Skin of body (tissue), 2 donors: ENCODE data around the gene TMEM213. TPM values are rescaled to one million over a fixed set of nuclear protein-coding genes. Genes with fewer than 3 reads are reported as not detected.

Experiments used
- DNase-seq: peaks from one replicate; lab custom pipeline; 2025; lab: John Stamatoyannopoulos, UW
- total RNA-seq: library from RNA; depleted of rRNA; stranded (reverse); fragments of >200 nt; gene quantifications from one replicate; pipeline ENCODE4 v1.2.3, GENCODE V29; 2014

TMEM213 gene
- total RNA-seq, 1 donor from 2014 or later: not detected

- DNase-seq: no peak
Observed at GRCh38 chr7:138842111-138842510, 44.3 kb downstream of the TMEM213 start.

GRCh38 chr7:138843632-138844580 is 46.1 kb downstream of the TMEM213 start:
- DNase-seq: no peak

GRCh38 chr7:138845711-138846110 is 47.9 kb downstream of the TMEM213 start:
- DNase-seq: no peak

- no peak for DNase-seq
Observed at GRCh38 chr7:138848056-138848980, 50.5 kb downstream of the TMEM213 start.

GRCh38 chr7:138849701-138850100 is 51.9 kb downstream of the TMEM213 start:
- DNase-seq: no peak

GRCh38 chr7:138852469-138852868 is 54.7 kb downstream of the TMEM213 start:
- no peak for DNase-seq

GRCh38 chr7:138853448-138853847 is 55.7 kb downstream of the TMEM213 start:
- no peak for DNase-seq

- no peak for DNase-seq
Observed at GRCh38 chr7:138854115-138854645, 56.4 kb downstream of the TMEM213 start.

- DNase-seq: no peak
Observed at GRCh38 chr7:138857728-138858127, 59.9 kb downstream of the TMEM213 start.

- no peak for DNase-seq
Observed at GRCh38 chr7:138861051-138861450, 63.3 kb downstream of the TMEM213 start.

GRCh38 chr7:138863931-138864330 is 66.1 kb downstream of the TMEM213 start:
- no peak for DNase-seq

GRCh38 chr7:138864667-138865066 is 66.9 kb downstream of the TMEM213 start:
- no peak for DNase-seq

GRCh38 chr7:138865843-138866242 is 68.0 kb downstream of the TMEM213 start:
- no peak for DNase-seq

GRCh38 chr7:138866353-138866752 is 68.6 kb downstream of the TMEM213 start:
- no peak for DNase-seq

GRCh38 chr7:138867744-138868143 is 70.0 kb downstream of the TMEM213 start:
- no peak for DNase-seq

- no peak for DNase-seq
Observed at GRCh38 chr7:138868711-138869110, 70.9 kb downstream of the TMEM213 start.

- no peak for DNase-seq
Observed at GRCh38 chr7:138869353-138869752, 71.6 kb downstream of the TMEM213 start.

GRCh38 chr7:138871065-138871813 is 73.4 kb downstream of the TMEM213 start:
- DNase-seq: no peak

- DNase-seq: no peak
Observed at GRCh38 chr7:138871814-138872090, 74.0 kb downstream of the TMEM213 start.

- DNase-seq: no peak
Observed at GRCh38 chr7:138872576-138872975, 74.8 kb downstream of the TMEM213 start.

GRCh38 chr7:138873220-138873892 is 75.6 kb downstream of the TMEM213 start:
- DNase-seq: no peak
